HG03139 (cell line): ENCODE results near the gene SH3TC2.

ENCODE experiments used
- ATAC-seq: cut with Tn5 transposase; IDR thresholded peaks from one replicate; pipeline ENCODE4 v1.9.1; 2021; ENCODE audit not compliant: unreplicated experiment

SH3TC2 gene

DNA sequence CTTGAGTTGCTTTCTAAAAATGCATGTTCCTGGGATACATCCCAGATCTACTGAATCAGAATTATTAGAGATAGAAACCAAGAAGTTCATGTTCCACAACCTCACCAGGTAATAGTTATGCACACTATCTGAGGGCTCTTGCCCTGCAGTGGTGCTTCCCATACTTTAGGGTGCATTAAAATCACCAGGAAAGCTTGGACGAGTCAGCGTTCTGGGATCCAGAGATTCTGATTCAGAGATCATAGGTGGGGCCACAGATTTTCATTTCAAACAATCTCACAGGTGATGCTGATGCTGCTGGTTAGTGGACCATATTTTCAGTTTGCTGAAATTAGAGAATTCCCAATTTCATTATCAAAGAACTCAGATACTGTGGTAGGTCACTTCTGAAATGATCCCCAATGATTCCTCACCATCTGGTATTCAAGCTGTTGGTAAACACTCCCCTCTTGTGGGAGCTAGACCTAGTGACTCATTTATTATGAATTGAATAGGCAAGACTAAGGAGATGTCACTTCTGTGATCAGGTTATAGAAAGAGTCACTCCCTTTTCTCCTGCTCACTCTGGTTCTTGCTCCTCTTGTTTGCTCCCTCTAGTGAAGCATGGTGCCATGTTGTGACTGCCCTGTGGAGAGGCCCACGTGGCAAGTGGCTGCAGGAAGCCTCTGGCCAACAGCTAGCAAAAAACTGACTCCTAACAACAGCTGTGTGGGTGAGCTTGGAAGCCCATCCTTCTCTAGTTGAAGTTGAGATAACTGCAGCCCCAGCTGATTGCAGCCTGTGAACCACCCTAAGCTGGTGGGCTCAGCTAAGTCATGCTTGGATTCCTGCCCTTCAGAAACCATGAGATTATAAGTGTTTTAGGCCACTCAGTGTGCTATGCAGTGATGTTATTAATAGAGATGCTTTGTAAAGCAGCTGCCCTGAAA, 59.8 kb downstream of the SH3TC2 start:
- ATAC-seq: no peak

DNA sequence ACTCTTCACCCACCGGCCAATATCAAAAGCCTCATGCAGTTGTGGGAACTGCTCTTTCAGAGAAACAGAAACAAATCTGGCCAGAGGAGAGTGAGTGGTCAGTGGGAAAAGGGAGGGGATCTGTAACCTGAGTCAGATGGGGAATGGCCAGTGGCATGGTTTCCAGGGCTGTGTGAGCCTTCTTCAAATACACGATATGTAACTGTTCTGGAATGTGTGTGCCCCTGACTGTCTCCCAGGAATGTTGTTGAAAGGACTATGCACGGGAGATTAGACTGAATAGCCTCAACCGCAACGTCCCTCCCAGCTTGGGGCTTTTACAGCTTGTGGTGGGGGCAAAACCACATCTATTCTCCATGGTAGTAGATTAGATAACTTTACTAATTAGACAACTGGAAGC, 60.8 kb downstream of the SH3TC2 start:
- ATAC-seq: no peak

DNA sequence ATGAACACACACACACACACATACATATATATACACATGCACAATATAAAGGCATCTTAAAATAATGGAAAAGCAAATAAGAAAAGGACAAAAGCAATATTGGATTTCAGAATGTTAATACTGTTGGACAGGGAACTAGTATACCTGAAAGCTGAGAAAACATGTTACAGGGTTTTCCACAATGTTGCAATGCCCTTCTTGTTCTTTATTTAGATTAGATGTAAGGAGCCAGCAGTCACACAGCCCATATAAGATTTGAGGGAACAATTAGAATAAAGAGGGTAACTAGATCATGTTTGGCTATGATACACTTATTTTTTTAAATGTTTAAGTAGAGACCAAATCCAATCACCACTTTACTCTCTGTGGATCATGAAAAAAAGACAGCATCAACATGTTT, 61.7 kb downstream of the SH3TC2 start:
- ATAC-seq: no peak

DNA sequence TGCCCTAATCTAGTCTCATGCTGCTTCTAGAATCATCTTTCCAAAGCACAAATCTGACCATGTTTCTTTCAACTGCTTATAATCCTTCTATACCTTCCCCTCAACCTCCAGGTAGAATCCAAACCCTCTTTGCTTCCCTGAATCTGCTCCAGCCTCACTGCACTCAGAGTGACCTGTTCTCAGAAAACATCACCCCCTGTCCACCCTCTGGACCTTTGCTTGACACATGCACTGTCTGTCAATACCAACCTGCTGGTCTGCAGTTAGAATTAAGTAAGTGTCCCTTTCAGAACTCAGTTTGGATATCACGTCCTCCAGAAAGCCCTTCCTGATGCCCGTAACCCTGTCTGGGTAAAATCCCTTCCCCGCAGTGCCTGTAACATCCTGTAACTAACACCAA, 63.1 kb downstream of the SH3TC2 start:
- ATAC-seq: no peak

DNA sequence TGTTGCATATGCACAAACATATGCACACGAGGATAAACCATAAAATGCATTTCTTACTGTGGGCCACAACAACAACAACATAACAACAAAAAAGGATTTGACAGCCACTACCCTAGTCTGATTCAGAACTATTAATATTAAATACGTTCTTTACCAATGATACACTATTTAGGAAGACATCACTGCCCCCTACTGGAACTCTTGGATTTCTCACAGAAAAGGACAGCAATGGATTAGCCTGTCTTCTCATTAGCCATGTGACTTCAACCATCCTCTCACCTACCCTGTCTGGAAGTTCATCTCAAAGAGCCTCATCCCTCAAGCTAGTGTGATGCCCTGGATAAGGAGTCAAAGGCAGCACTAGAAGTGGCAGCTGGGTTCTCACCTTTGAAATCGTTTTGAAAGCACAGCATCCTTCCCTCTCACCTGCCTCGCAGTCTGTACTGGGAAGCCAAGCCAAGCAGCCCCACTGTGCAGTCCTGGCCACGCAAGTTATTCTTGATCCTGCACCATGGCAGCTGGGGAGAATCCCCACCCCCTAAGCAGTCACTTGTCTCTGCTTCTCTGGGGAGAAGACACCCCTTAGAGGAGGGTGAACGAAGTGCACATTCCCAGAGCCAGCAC, 64.6 kb downstream of the SH3TC2 start:
- ATAC-seq: peak; percentile 70

DNA sequence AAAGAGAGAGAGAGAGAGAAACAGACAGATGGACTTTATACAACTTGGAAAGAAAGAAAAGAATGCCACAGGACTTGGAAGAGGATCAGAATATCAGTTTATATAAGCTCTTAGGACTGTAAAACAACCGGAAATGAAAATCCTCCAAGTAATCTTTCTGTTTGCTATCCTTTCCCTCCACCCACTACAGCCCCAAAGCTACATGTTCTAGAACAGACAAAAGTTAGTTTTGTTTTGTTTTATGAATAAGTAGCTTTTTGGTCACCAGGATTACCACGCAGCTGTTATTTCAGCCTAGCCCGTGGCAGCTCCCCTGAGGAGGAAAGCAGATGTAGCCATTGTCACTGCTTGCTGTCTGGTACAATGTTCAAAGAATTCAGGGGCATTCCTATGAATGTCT, 66.6 kb downstream of the SH3TC2 start:
- ATAC-seq: no peak

DNA sequence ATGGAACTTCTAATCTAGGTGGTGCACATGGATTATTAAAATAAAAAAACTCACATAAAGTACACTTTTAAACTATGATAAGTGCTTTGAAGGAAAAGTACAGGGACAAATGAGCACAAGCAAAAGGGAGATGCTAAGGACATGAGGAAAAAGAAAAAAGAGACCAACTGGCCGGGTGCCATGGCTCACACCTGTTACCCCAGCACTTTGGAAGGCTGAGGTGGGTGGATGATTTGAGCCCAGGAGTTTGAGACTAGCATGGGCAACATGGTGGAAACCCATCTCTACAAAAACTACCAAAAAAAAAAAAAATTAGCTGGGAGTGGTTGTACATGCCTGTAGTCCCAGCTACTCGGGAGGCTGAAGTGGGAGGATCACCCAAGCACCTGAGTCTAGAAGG, 67.1 kb downstream of the SH3TC2 start:
- ATAC-seq: no peak

DNA sequence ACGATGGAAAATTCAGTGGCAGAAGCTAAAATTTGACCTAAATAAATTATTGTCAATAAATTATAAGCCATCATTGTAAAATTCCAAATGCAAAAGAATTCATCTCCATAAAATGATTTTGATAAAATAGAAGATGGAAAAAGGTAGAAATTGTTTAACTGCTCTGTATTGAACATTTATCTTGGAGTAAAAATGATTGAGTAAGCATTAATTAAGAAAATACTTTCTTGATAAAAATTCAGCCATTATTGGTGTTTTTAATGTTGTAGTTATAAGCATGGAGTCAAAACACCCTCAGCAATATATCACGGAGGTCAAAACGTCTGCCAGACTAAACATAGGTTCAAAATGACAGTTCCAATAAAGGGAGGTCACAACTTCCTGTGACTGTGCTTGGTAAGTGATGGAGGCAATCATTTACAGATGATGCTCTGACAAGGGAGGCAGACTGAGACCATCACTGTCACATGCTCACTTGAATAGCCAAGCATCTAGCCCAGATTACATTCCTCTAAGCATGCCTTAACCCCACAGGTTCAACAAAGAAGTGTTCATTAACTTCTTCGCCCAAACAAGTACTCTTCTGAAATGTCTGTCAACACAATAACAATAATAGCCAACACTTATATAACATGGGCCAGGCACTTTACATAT, 69.5 kb downstream of the SH3TC2 start:
- no peak for ATAC-seq

DNA sequence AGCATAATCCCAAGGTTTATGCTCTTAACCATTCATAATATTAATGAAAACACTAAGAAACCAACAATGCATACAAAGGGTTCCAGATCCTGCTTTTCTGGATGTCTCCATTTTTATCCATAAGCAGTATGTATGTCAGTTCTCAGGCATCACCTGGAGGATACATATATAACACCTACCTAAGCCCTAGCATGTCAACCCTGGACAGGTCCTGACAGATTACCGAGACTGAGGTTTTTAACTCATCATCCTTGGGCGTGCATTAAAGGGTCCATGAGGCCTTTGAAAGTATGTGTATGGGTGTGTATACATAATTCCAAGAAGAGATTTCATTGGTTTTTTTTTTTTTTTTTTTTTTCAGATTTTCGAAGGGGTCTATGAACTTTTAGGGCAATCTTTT, 70.6 kb downstream of the SH3TC2 start:
- ATAC-seq: no peak

DNA sequence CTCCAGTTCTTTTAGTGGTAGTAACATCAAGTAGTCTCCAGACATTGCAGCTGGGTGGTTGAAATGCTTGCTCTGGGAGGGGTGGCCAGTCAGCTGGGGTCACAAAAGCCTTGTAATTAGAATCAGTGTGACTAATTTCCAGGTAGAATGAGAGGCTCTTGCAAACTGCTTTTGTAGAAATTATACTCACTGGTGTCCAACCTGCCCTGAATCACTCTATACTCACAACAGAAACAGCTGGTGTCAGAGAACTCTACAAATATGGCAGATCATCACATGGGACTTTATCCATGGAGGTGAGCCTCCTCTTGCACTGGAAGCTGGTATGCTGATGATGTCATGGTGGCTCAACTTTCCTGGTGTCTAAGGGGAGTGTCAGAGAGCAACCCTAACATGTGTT, 71.3 kb downstream of the SH3TC2 start:
- no peak for ATAC-seq

DNA sequence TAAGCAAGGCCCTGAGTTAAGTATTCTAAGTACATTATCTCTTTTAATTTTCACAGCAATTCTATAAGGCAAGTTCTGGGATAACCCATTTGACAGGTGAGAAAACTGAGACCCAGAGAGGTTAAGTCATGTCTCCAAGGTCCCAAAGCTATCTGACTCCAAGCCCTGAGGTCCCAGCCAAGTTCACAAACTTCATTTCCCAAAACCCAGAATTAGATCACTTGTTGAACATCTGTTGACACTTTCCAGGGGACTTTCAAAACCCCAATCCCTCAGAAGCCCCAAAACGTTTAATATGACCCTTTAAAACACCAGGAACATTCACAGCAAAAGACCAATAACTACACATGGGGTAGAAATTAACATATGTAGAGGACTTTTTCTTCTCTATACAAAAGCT, 72.0 kb downstream of the SH3TC2 start:
- no peak for ATAC-seq

DNA sequence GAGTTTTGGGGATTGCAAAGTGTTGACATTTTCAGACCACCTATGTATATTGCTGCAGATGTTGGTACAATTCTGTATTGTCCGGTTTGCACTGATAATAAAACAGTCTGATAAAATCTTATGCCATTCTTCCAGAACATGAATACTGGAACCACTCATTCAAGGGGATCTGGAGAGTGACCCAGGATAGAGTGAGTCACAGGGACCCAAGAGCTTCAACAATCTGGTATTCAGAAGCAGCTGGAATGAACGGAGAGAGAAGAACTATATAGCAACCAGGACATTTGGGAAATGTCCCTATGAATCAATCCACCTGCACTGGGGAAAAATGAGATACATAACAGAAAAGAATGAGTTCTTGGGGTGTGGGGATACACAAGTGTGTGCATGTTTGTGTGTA, 73.3 kb downstream of the SH3TC2 start:
- no peak for ATAC-seq

DNA sequence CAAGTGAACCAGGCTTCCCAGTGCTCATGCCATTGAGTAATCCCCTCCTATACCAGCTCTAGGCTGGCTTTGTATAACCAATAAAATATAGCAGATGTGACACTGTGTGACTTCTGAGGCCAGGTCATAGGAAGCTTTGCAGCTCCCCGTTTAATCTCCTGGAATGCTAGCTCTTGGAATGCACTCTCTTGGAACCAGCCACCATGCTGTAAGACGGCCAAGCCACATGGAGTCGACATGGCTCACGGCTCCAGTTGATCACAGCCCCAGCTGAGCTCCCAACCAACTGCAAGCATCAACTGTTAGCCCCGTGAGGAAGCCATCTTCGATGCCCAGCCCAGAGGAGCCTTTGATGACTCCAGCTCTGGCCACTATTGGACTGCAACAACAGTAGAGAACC, 74.5 kb downstream of the SH3TC2 start:
- no peak for ATAC-seq

DNA sequence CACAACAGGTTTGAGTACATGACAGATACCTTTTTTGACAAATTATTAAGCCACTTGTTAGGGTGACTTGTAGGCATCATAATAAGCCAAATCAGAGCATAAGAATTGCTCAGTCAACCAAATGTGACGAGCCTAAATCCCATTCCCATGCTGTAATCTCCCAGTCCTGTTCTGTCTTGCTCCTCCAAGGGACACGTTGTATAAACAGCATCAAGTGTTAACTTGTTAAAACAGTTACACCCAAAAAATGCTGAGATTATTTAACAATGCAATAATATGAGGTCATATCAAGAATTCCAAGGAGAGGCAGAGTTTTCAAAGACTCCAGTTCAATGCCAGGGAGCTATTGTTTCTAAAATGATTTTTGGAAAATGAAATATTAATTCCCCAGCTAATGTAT, 76.2 kb downstream of the SH3TC2 start:
- no peak for ATAC-seq

DNA sequence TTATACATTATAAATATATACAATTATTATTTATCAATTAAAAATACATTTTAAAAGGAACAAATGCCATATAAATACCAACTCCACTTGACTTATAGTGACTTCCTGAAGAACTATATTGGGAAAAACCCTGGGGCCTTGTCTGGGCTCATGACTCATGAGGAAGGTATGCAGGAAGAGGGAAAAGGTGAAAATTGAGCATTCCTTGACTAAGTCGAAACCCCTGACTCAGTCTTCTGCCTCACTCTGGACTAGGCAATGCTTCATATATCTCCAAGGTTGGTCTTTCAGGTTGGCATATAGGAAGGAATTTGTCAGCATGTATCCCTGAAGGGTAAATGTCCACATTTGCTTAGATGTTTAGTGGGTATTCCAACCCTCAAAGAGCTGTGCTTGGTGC, 78.5 kb downstream of the SH3TC2 start:
- ATAC-seq: no peak

DNA sequence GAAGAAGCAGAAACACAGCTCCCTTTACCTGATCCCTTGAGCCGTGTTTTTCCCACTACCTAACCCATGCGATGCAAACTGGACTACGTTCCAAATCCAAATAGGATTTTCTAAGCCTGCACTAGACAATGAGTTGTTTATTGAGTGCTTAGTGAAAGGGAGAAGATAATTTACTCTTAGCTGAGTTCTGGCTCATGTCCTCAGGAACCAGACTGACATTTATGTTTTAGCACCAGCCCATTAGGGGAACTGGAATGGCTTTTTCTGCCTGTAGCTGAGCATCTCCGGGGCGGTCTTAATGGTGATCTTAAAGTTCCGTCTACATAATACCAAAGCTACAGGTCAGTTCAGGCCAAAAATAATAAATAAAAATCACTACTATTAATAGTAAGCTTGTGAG, 81.5 kb downstream of the SH3TC2 start:
- no peak for ATAC-seq

DNA sequence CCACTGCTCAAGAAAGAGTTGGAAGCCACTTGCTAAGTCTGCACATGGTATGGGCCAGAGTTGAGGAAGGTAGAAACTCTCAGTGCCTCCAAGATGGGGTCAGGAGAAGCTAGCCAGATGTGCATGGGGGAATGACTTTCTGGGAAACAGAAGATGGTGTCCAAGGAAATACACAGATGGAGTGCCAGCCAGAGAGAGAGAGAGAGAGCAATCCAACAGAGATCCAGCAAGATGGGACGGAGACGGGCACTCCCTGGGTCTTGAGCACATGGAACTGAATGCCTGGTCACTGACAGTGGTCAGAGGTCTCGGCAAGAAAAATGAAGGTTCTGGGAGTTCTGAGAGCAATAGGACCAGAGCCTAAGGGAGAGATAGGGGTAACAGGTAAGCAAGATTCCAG, 82.1 kb downstream of the SH3TC2 start:
- ATAC-seq: no peak

DNA sequence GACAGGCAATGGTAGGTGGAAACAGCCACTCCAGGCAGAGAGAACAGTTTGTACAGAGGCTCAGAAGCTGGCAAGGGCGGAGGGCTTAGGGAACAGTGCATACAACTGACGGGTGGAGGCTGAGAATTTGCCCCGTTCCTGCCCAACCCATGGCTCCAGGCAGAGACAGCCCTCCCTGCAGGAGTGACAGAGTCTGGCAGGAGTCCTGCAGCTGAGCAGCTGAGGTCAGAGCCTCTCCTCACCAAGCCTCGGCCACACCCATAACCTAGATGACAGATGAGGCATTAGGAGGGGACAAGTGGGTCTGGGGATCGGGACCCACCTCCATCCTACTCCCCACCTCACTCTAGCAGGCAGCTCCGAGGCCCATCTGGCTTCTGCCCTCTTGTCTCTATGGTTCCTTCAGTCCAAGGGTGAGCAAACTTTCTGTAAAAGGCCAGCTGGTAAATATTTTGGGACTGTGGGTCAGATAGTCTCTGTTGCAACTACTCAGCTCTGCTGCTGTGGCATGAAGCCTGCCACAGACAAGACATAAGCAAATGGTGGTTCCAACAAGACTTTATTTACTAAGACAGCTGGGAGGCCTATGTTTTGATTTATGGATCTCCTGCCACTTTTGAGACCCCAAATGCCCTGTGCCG, 83.7 kb downstream of the SH3TC2 start:
- ATAC-seq: no peak

DNA sequence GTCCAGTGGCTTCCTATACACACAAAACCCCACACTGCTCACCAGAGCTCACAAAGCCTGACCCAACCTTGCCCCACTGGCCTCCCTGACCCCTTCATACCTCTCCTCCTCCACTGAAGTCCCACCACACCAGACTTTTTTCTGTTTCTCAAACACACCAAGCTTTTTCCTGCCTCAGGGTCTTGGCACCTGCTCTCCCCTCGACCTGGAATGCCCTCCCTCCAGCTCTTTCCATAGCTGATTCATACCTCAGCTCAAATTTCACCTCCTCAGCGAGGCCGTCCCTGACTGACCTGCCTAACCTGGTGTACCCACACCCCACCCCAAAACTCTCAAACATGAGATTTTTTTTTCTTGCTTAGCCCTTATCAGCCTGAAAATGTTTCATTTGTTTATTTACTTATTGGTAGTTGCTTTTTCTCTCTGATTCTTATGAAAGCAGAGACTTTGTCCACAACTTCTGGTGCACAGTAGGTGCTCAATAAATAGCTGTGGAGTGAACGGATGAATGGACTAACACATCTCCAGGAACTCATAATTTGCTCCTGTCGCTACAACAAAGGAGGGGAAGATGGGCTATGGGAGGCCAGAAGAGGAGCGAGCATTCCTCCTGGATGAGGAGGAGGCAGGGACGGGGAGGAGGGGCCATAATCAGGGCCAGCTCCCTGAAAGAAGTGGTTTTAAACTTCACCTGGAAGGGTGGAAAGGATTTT, 84.3 kb downstream of the SH3TC2 start:
- ATAC-seq: no peak

DNA sequence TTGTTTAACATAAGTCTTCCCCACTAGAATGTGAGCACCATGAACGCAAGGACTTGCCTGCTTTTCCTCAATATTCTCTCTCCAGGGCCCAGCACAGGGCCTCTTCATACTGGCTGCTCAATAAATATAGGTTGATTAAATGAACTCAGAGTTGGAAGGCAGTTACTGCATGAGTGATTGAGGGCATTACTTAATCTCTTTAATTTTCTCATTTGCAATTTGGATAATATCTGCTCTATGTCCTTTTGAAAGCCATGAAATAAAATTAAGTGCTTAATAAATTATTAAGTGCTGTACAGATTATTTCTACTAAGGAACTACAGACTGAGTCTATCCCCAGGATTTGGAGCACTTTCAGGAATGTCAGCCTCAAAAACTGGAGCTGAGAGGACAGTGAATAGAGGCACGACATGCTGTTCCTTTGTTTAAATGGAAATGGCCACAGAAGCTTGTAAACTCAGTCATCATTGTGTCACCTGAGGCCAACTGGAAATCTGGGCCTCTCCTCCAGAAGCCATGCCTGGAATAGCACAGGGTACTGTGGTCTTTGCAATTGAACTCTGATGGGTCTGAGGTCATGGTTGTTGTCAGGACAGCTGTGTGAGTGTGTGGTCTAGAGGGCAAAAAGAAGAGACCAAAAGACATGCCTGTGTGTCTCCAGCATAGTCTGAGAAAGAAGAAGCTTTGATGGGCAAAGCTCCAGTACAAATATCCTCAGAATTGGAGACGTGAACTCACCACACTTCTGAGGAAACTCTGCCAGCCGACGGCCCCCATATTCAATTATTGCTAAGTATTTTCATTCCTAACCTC, 86.1 kb downstream of the SH3TC2 start:
- ATAC-seq: no peak
